GM23338 (cell line): ENCODE results near the gene PAIP2. TPM values are rescaled to one million over a fixed set of nuclear protein-coding genes. Genes with fewer than 3 reads are reported as not detected.

Experiments used
- ATAC-seq: fragments of 200-7000 bp; cut with Tn5 transposase; 3 replicates; pipeline ENCODE4 v1.9.1; 2020
- DNase-seq: peaks from one replicate; pipeline ENCODE4 v3.0.0-alpha.2; 2015; ENCODE audit warnings: low spot score
- H2AFZ ChIP-seq: fragments of 200-600 bp; sonication (generic); 2 replicates; pipeline ENCODE4 v1.8.0; 2016; ENCODE audit warnings: antibody characterized with exemption, mild to moderate bottlenecking, moderate library complexity
- H3F3A ChIP-seq: fragments of 200-600 bp; sonication (generic); replicated peaks from 2 replicates; pipeline ENCODE4 v1.8.0; 2017; ENCODE audit warnings: antibody characterized with exemption, mixed run types, low read depth
- H3K27ac ChIP-seq: fragments of 200-600 bp; sonication (generic); 2 replicates; pipeline ENCODE4 v1.6.1; 2016; ENCODE audit warnings: low read depth
- H3K27me3 ChIP-seq: fragments of 200-600 bp; sonication (generic); 2 replicates; pipeline ENCODE4 v1.8.0; 2016; ENCODE audit warnings: mild to moderate bottlenecking, mixed run types, moderate library complexity; ENCODE audit not compliant: insufficient read depth
- H3K36me3 ChIP-seq: fragments of 200-600 bp; sonication (generic); 2 replicates; pipeline ENCODE4 v1.8.0; 2016; ENCODE audit warnings: mild to moderate bottlenecking; ENCODE audit not compliant: insufficient read depth
- H3K4me1 ChIP-seq: fragments of 200-600 bp; sonication (generic); 2 replicates; pipeline ENCODE4 v1.8.0; 2016; ENCODE audit warnings: mild to moderate bottlenecking, moderate library complexity; ENCODE audit not compliant: insufficient read depth
- H3K4me2 ChIP-seq: fragments of 200-600 bp; sonication (generic); 2 replicates; pipeline ENCODE4 v1.7.1; 2017; ENCODE audit warnings: mixed run types
- H3K4me3 ChIP-seq: fragments of 200-600 bp; sonication (generic); 2 replicates; pipeline ENCODE4 v1.6.1; 2016; ENCODE audit warnings: mixed run types
- H3K79me2 ChIP-seq: fragments of 200-600 bp; sonication (generic); replicated peaks from 2 replicates; pipeline ENCODE4 v1.8.0; 2017; ENCODE audit warnings: mild to moderate bottlenecking; ENCODE audit not compliant: insufficient read depth
- H3K9me2 ChIP-seq: fragments of 200-600 bp; sonication (generic); 2 replicates; pipeline ENCODE4 v1.8.0; 2017; ENCODE audit not compliant: insufficient read depth
- H4K20me1 ChIP-seq: fragments of 200-600 bp; sonication (generic); replicated peaks from 2 replicates; pipeline ENCODE4 v1.8.0; 2017; ENCODE audit warnings: mild to moderate bottlenecking; ENCODE audit not compliant: insufficient read depth
- H3K27ac Mint-ChIP-seq: 2 replicates; pipeline ENCODE4 v1.8.0; 2020; ENCODE audit warnings: inconsistent platforms, mild to moderate bottlenecking, moderate library complexity, mixed read lengths
- H3K27me3 Mint-ChIP-seq: 3 replicates; pipeline ENCODE4 v1.8.0; 2022; ENCODE audit warnings: low read depth, mild to moderate bottlenecking, moderate library complexity, mixed read lengths, inconsistent platforms; ENCODE audit not compliant: insufficient read depth, poor library complexity
- H3K36me3 Mint-ChIP-seq: 3 replicates; pipeline ENCODE4 v1.8.0; 2021; ENCODE audit warnings: low read depth, mild to moderate bottlenecking, inconsistent platforms, moderate library complexity, mixed read lengths
- H3K4me1 Mint-ChIP-seq: 3 replicates; pipeline ENCODE4 v1.8.0; 2020; ENCODE audit warnings: mild to moderate bottlenecking, inconsistent platforms, mixed read lengths
- H3K4me3 Mint-ChIP-seq: 3 replicates; pipeline ENCODE4 v1.8.0; 2021; ENCODE audit warnings: moderate library complexity, mild to moderate bottlenecking, inconsistent platforms, mixed read lengths
- H3K9me3 Mint-ChIP-seq: 3 replicates; pipeline ENCODE4 v1.8.0; 2020; ENCODE audit warnings: moderate library complexity, mild to moderate bottlenecking, inconsistent platforms, mixed read lengths
- CTCF ChIP-seq, 2 experiments: fragments of 200-600 bp in 1 of 2; sonication (generic) in 1 of 2; conservative IDR thresholded peaks; 2 replicates each; pipeline versions ENCODE4 v1.5.1 to v1.6.1; 2016 to 2017; ENCODE audit warnings: antibody characterized with exemption in 2 of 2, low read depth in 2 of 2, mild to moderate bottlenecking in 2 of 2, moderate library complexity in 1 of 2
- EZH2phosphoT487 ChIP-seq: fragments of 200-600 bp; sonication (generic); IDR thresholded peaks from one replicate; pipeline ENCODE4 v1.8.1; 2018; ENCODE audit warnings: antibody characterized with exemption; ENCODE audit not compliant: unreplicated experiment
- REST ChIP-seq: IDR thresholded peaks from one replicate; pipeline ENCODE4 v1.6.1; 2018; ENCODE audit warnings: antibody characterized with exemption; ENCODE audit not compliant: unreplicated experiment
- STAT1 ChIP-seq: IDR thresholded peaks from one replicate; pipeline ENCODE4 v1.6.1; 2016; ENCODE audit warnings: antibody characterized with exemption; ENCODE audit not compliant: unreplicated experiment
- polyA plus RNA-seq: library from polyadenylated mRNA; unstranded; fragments of >200 nt; fragmentation: Nextera tagmentation; extraction: Ambion mirVana; gene quantifications from 2 replicates; pipeline ENCODE4 v1.2.1, GENCODE V29; 2016
- total RNA-seq: library from RNA; depleted of rRNA; stranded (reverse); fragments of >200 nt; shearing (Covaris generic); gene quantifications from 2 replicates; pipeline ENCODE4 v1.2.3, GENCODE V29; 2014

Gene PAIP2
- total and polyA plus RNA-seq, 2 experiments from 2014 or later, result 132 to 277 TPM

- Histone ChIP-seq H3K27ac (no peak overlapping the region), H4K20me1 (0 out of 2 replicates have a peak, but pooled peaks cover 5% of the 10 kb centered on the region), H3K36me3 (no peaks in the 10 kb centered on the region), H3K9me2 (no peaks in the 10 kb centered on the region), H3K79me2 (0 out of 2 replicates have a peak, but pooled peaks cover 3% of the 10 kb centered on the region), H3K4me3 (no peak overlapping the region), H3K27me3 (no peaks in the 10 kb centered on the region), H2AFZ (no peak overlapping the region), H3K4me2 (no peak overlapping the region), H3K4me1 (peaks cover 16% of the 10 kb centered on the region), H3F3A (peaks cover 16% of the 10 kb centered on the region)
- Mint-ChIP-seq H3K27ac (no peak overlapping the region), H3K36me3 (peaks cover 15% of the 10 kb centered on the region), H3K9me3 (no peaks in the 10 kb centered on the region), H3K4me1 (peaks cover 21% of the 10 kb centered on the region), H3K27me3 (peaks cover 11% of the 10 kb centered on the region), H3K4me3 (no peak overlapping the region)
- ATAC-seq (no peak), DNase-seq (no peak)
- TF ChIP-seq REST, result no peak
- no peak for TF ChIP-seq EZH2phosphoT487
- TF ChIP-seq CTCF (conservative IDR thresholded peaks at IDR 0.05; ENCODE audit: low read depth in 2 of 2), result no peak
These were observed 59.9 kb downstream of the PAIP2 start for GRCh38 chr5:139401546-139401945.

GRCh38 chr5:139402561-139403158, 61.0 kb downstream of the PAIP2 start:
- Histone ChIP-seq H3F3A (peaks cover 16% of the 10 kb centered on the region), H3K79me2 (0 out of 2 replicates have a peak, but pooled peaks cover 3% of the 10 kb centered on the region), H2AFZ (no peak overlapping the region), H3K9me2 (no peaks in the 10 kb centered on the region), H3K27ac (no peak overlapping the region), H3K4me2 (peak overlapping the region; percentile 81; the same call in 1 of the 2 replicates), H3K4me1 (peaks cover 16% of the 10 kb centered on the region), H3K27me3 (no peaks in the 10 kb centered on the region), H4K20me1 (0 out of 2 replicates have a peak, but pooled peaks cover 5% of the 10 kb centered on the region), H3K36me3 (no peaks in the 10 kb centered on the region), H3K4me3 (no peak overlapping the region)
- TF ChIP-seq CTCF (conservative IDR thresholded peaks at IDR 0.05; ENCODE audit: low read depth in 2 of 2) (peak; percentile 88 to 89), STAT1 (no peak)
- H3K27me3 Mint-ChIP-seq, result peaks cover 11% of the 10 kb centered on the region
- H3K4me1 Mint-ChIP-seq, result peaks cover 15% of the 10 kb centered on the region
- ATAC-seq (peak; percentile 63), DNase-seq (peak; percentile 82)
- H3K9me3 Mint-ChIP-seq, result no peaks in the 10 kb centered on the region
- peaks cover 15% of the 10 kb centered on the region for H3K36me3 Mint-ChIP-seq
- peak overlapping the region; percentile 95 for H3K4me3 Mint-ChIP-seq
- H3K27ac Mint-ChIP-seq, result no peak overlapping the region
